ENCODE results near the gene AK1. TPM values are rescaled to one million over a fixed set of nuclear protein-coding genes. Genes with fewer than 3 reads are reported as not detected.

Gene AK1
- total and polyA plus RNA-seq, 2 donors: 6.6 to 66.2 TPM

DNA sequence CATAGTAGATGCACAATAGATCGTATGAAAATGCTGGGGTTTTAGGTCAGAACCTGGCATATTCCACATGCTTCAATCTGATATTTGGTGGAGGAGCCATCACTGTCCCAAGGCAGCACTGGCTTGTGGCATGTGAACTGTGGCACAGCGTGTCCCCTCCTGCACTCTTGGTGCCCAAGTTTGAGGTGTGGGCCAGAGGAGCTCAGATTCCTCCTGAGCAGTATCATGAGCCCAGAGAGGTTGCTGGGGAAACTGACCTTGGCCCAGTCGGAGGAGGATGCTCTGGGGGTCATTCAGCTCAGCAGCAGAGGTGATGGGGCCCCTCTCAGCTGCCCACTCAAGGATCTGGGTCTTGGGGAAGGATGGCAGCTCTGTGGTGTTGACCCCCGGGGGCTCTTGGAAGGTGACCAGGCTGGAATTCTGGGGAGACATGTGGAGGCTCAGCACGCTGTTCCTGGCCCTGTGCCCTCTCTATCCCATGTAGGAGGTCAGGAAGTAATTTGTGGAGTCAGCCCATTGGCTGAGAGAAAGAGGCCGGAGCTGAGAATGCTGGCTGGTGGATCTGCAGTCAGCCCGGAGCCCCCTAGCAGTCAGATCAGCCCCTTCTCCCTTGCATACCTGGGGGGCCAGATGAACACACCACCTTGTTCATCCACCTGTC lies 51.1 kb downstream of the AK1 start:
- H3K27ac ChIP-seq (ENCODE audit: low read depth in 1 of 2, low read length in 1 of 2): no peak overlapping the region
- no peaks in the 10 kb centered on the region for H3K4me1 ChIP-seq (ENCODE audit: control insufficient read depth in 2 of 2, insufficient read depth in 2 of 2, low read length in 2 of 2)
- H3K9me3 ChIP-seq (ENCODE audit: control insufficient read depth in 2 of 2, insufficient read depth in 1 of 2, low read length in 1 of 2): peaks cover 0 to 3% of the 10 kb centered on the region in 2 donors
- peaks cover 0 to 16% of the 10 kb centered on the region in 2 donors for H3K36me3 ChIP-seq (ENCODE audit: control insufficient read depth in 2 of 2, insufficient read depth in 2 of 2, low read length in 1 of 2)
- H3K27me3 ChIP-seq (ENCODE audit: control insufficient read depth in 2 of 2, insufficient read depth in 1 of 2, low read length in 1 of 2): peaks cover 0 to 6% of the 10 kb centered on the region in 2 donors
- no peak overlapping the region for H3K4me3 ChIP-seq (ENCODE audit: low read length in 2 of 2)
- WGBS: 93% methylated on average over 7 of the region's 7 CpGs
- DNase-seq (ENCODE audit: low read depth in 6 of 9, low spot score in 9 of 9): no peak

- peaks cover 0 to 3% of the 10 kb centered on the region in 2 donors for H3K9me3 ChIP-seq (ENCODE audit: control insufficient read depth in 2 of 2, insufficient read depth in 1 of 2, low read length in 1 of 2)
- no peak overlapping the region for H3K27ac ChIP-seq (ENCODE audit: low read depth in 1 of 2, low read length in 1 of 2)
- H3K4me1 ChIP-seq (ENCODE audit: control insufficient read depth in 2 of 2, insufficient read depth in 2 of 2, low read length in 2 of 2): no peaks in the 10 kb centered on the region
- 89% methylated on average over 42 of the region's 42 CpGs for WGBS
- peaks cover 0 to 6% of the 10 kb centered on the region in 2 donors for H3K27me3 ChIP-seq (ENCODE audit: control insufficient read depth in 2 of 2, insufficient read depth in 1 of 2, low read length in 1 of 2)
- peaks cover 0 to 22% of the 10 kb centered on the region in 2 donors for H3K36me3 ChIP-seq (ENCODE audit: control insufficient read depth in 2 of 2, insufficient read depth in 2 of 2, low read length in 1 of 2)
- H3K4me3 ChIP-seq (ENCODE audit: low read length in 2 of 2): no peak overlapping the region
- no peak for DNase-seq (ENCODE audit: low read depth in 6 of 9, low spot score in 9 of 9)
These were observed 52.0 kb downstream of the AK1 start for GRCh38 chr9:127825319-127826051.

- peaks cover 0 to 3% of the 10 kb centered on the region in 2 donors for H3K9me3 ChIP-seq (ENCODE audit: control insufficient read depth in 2 of 2, insufficient read depth in 1 of 2, low read length in 1 of 2)
- no peak overlapping the region for H3K27ac ChIP-seq (ENCODE audit: low read depth in 1 of 2, low read length in 1 of 2)
- 97% methylated on average over 4 of the region's 4 CpGs for WGBS
- peaks cover 22 to 40% of the 10 kb centered on the region in 2 donors for H3K36me3 ChIP-seq (ENCODE audit: control insufficient read depth in 2 of 2, insufficient read depth in 2 of 2, low read length in 1 of 2)
- no peaks in the 10 kb centered on the region for H3K27me3 ChIP-seq (ENCODE audit: control insufficient read depth in 2 of 2, insufficient read depth in 1 of 2, low read length in 1 of 2)
- H3K4me1 ChIP-seq (ENCODE audit: control insufficient read depth in 2 of 2, insufficient read depth in 2 of 2, low read length in 2 of 2): no peaks in the 10 kb centered on the region
- H3K4me3 ChIP-seq (ENCODE audit: low read length in 2 of 2): no peak overlapping the region
- no peak for DNase-seq (ENCODE audit: low read depth in 6 of 9, low spot score in 9 of 9)
These were observed 55.4 kb downstream of the AK1 start for GRCh38 chr9:127822108-127822507.

DNA sequence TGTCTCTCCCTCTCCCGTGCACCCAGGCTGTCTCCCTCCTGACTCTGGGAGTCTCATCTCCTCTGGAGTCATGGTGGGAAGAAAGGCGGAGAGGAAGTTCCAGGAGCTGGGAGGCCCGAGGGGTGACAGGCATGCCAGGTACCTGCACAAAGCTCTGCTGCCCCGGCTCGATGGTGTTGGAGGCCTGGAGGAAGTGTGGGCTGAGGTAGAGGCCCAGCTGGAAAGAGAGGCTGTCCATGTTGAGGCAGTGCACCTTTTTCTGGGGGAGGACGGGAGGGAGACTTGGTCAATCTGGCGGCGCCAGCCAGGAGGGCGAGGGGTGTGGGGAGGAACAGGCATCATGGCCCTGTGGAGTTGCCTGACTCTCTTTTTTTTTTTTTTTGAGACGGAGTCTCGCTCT lies 58.9 kb downstream of the AK1 start:
- no peak overlapping the region for H3K4me3 ChIP-seq (ENCODE audit: low read length in 2 of 2)
- no peaks in the 10 kb centered on the region for H3K4me1 ChIP-seq (ENCODE audit: control insufficient read depth in 2 of 2, insufficient read depth in 2 of 2, low read length in 2 of 2)
- no peaks in the 10 kb centered on the region for H3K27me3 ChIP-seq (ENCODE audit: control insufficient read depth in 2 of 2, insufficient read depth in 1 of 2, low read length in 1 of 2)
- peaks cover 57 to 58% of the 10 kb centered on the region in 2 donors for H3K36me3 ChIP-seq (ENCODE audit: control insufficient read depth in 2 of 2, insufficient read depth in 2 of 2, low read length in 1 of 2)
- WGBS: over 99% methylated on average over 11 of the region's 11 CpGs
- DNase-seq (ENCODE audit: low read depth in 6 of 9, low spot score in 9 of 9): no peak
- peaks cover 0 to 1% of the 10 kb centered on the region in 2 donors for H3K9me3 ChIP-seq (ENCODE audit: control insufficient read depth in 2 of 2, insufficient read depth in 1 of 2, low read length in 1 of 2)
- H3K27ac ChIP-seq (ENCODE audit: low read depth in 1 of 2, low read length in 1 of 2): no peak overlapping the region

GRCh38 chr9:127817881-127818434 lies 59.5 kb downstream of the AK1 start:
- Histone ChIP-seq H3K4me3 (ENCODE audit: low read length in 2 of 2) (no peak overlapping the region), H3K4me1 (ENCODE audit: control insufficient read depth in 2 of 2, insufficient read depth in 2 of 2, low read length in 2 of 2) (no peaks in the 10 kb centered on the region), H3K36me3 (ENCODE audit: control insufficient read depth in 2 of 2, insufficient read depth in 2 of 2, low read length in 1 of 2) (peaks cover 63 to 64% of the 10 kb centered on the region in 2 donors), H3K27me3 (ENCODE audit: control insufficient read depth in 2 of 2, insufficient read depth in 1 of 2, low read length in 1 of 2) (no peaks in the 10 kb centered on the region), H3K27ac (ENCODE audit: low read depth in 1 of 2, low read length in 1 of 2) (no peak overlapping the region), H3K9me3 (ENCODE audit: control insufficient read depth in 2 of 2, insufficient read depth in 1 of 2, low read length in 1 of 2) (peaks cover 0 to 4% of the 10 kb centered on the region in 2 donors)
- DNase-seq (ENCODE audit: low read depth in 6 of 9, low spot score in 9 of 9): no peak
- WGBS: 97% methylated on average over 17 of the region's 17 CpGs

GRCh38 chr9:127816728-127817127 lies 60.7 kb downstream of the AK1 start:
- 97% methylated on average over 8 of the region's 8 CpGs for WGBS
- Histone ChIP-seq H3K36me3 (ENCODE audit: control insufficient read depth in 2 of 2, insufficient read depth in 2 of 2, low read length in 1 of 2) (peaks cover 71 to 76% of the 10 kb centered on the region in 2 donors), H3K9me3 (ENCODE audit: control insufficient read depth in 2 of 2, insufficient read depth in 1 of 2, low read length in 1 of 2) (peaks cover 0 to 4% of the 10 kb centered on the region in 2 donors), H3K4me1 (ENCODE audit: control insufficient read depth in 2 of 2, insufficient read depth in 2 of 2, low read length in 2 of 2) (no peaks in the 10 kb centered on the region), H3K27ac (ENCODE audit: low read depth in 1 of 2, low read length in 1 of 2) (no peak overlapping the region), H3K27me3 (ENCODE audit: control insufficient read depth in 2 of 2, insufficient read depth in 1 of 2, low read length in 1 of 2) (no peaks in the 10 kb centered on the region), H3K4me3 (ENCODE audit: low read length in 2 of 2) (no peak overlapping the region)
- no peak for DNase-seq (ENCODE audit: low read depth in 6 of 9, low spot score in 9 of 9)

Other genes with a start within 250 kb of the AK1 start
- 0.05 TPM for gene CFAP157, start 170.7 kb downstream of the AK1 start, total RNA-seq
- gene CFAP157, start 170.7 kb downstream of the AK1 start, polyA plus RNA-seq: 0.62 TPM
- 16.3 TPM for gene PTRH1, start 162.0 kb downstream of the AK1 start, total RNA-seq
- 12.2 TPM for gene PTRH1, start 162.0 kb downstream of the AK1 start, polyA plus RNA-seq
- gene TTC16, start 161.6 kb downstream of the AK1 start, total RNA-seq: 0.09 TPM
- 0.18 TPM for gene TTC16, start 161.6 kb downstream of the AK1 start, polyA plus RNA-seq
- 7.2 TPM for gene TOR2A, start 142.4 kb downstream of the AK1 start, total RNA-seq
- gene TOR2A, start 142.4 kb downstream of the AK1 start, polyA plus RNA-seq: 19.3 TPM
- 18.2 TPM for gene SH2D3C, start 99.0 kb downstream of the AK1 start, total RNA-seq
- gene SH2D3C, start 99.0 kb downstream of the AK1 start, polyA plus RNA-seq: 25.1 TPM
- 38.9 TPM for gene CDK9, start 91.6 kb downstream of the AK1 start, total RNA-seq
- 122 TPM for gene CDK9, start 91.6 kb downstream of the AK1 start, polyA plus RNA-seq
- 30.4 TPM for gene FPGS, start 74.8 kb downstream of the AK1 start, total RNA-seq
- gene FPGS, start 74.8 kb downstream of the AK1 start, polyA plus RNA-seq: 48.4 TPM
- 1.7 TPM for gene ENG, start 23.0 kb downstream of the AK1 start, total RNA-seq
- gene ENG, start 23.0 kb downstream of the AK1 start, polyA plus RNA-seq: 48.2 TPM
- 16.2 TPM for gene ST6GALNAC6, start 21.9 kb upstream of the AK1 start, total RNA-seq
- 42.8 TPM for gene ST6GALNAC6, start 21.9 kb upstream of the AK1 start, polyA plus RNA-seq
- 8.5 TPM for gene ST6GALNAC4, start 39.4 kb upstream of the AK1 start, total RNA-seq
- gene ST6GALNAC4, start 39.4 kb upstream of the AK1 start, polyA plus RNA-seq: 12.8 TPM
- 0.33 TPM for gene PIP5KL1, start 53.1 kb upstream of the AK1 start, total RNA-seq
- gene PIP5KL1, start 53.1 kb upstream of the AK1 start, polyA plus RNA-seq: 1.2 TPM
- 17.9 TPM for gene DPM2, start 60.2 kb upstream of the AK1 start, total RNA-seq
- gene DPM2, start 60.2 kb upstream of the AK1 start, polyA plus RNA-seq: 32.8 TPM
- 12.9 TPM for gene EEIG1, start 103.3 kb upstream of the AK1 start, total RNA-seq
- 51.4 TPM for gene EEIG1, start 103.3 kb upstream of the AK1 start, polyA plus RNA-seq
- gene NAIF1, start 189.6 kb upstream of the AK1 start, total RNA-seq: 10.9 TPM
- gene NAIF1, start 189.6 kb upstream of the AK1 start, polyA plus RNA-seq: 11.5 TPM
- 13.4 TPM for gene SLC25A25, start 190.6 kb upstream of the AK1 start, total RNA-seq
- gene SLC25A25, start 190.6 kb upstream of the AK1 start, polyA plus RNA-seq: 12.3 TPM